HG02943 (cell line): Measurements from ENCODE around the gene PHLDB1.

ENCODE experiments used
- ATAC-seq: cut with Tn5 transposase; IDR thresholded peaks from one replicate; pipeline ENCODE4 v1.9.1; 2021; ENCODE audit warnings: mild to moderate bottlenecking, low read depth, moderate library complexity; ENCODE audit not compliant: unreplicated experiment

Gene PHLDB1

DNA sequence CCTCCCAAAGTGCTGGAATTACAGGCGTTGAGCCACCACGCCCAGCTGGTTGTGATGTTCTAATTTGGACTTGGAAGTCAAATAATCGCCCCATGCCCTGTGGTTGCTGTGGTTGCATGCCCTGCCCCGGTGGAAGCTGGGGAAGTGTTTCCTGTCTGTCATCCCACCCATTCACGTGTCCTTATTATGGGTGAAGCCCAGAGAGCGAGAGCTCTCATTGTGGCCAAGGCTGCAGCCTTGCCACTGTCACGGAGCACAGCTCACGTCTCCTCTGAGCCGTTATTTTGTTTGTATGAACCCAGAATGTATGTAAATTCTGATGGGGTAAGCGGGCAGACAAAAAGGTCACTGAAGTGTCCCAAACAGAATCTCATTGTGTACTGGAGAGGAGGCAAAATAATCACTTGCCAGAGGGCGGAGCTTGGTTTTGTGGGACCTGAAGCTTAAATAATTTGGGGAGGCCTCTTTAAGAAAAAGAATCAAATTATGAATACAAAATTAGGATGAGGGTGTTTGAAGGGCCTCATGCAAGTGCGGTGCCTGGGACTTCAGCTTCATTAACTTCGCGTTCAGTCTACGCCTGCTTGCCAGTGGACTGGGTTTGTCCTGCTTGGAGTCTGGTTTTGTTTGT lies 97.8 kb downstream of the PHLDB1 start:
- no peak for ATAC-seq

DNA sequence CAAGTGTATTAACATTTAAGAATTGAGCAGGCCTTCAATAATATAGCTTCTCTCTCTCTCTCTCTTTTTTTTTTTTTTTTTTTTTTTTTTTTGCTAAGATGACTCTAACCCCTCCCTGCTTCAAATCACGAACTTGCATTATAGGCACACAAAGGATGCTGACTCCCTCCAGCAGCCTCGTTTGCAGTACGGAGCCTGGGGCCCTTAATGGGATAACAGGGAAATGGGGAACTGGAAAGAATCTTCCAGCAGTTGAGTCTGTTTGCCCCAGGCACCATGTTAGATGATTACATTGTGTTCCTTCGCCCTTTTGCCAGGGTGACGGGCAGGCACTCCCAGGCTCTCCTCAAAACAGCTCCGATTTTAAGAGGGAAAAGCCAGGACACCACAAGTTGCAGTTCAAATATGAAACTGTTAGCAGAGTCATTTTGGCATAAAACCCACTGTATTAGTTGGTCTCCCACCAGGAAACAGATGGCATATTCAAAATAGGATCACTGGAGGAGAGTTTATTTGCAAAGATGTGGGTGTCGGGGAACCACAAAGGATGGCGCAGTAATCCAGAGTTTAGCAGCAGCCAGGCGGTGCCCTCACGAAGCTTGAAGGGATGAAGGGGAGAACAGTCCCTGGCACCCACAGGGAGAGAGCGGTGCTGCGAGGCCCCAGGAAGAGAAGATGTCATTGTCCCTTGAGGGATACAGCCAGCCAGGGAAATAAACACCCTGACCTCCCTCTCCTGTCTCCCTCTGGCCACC lies 98.6 kb downstream of the PHLDB1 start:
- no peak for ATAC-seq

DNA sequence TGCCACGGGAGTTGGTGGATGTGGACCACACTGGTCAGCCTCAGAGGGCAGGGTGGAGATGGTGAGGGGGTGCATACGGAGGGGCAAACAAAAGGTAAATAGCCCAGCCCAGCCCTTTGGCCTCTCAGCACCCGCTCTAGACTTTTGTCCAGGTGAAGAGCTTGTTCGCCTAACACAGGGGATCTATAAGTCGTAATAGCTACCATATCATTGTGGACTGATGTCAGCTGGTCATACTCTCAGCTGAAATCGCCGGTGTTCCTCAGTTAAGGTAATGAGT lies 99.1 kb downstream of the PHLDB1 start:
- no peak for ATAC-seq
